ENCODE results near the gene LYPD6. TPM values are rescaled to one million over a fixed set of nuclear protein-coding genes. Genes with fewer than 3 reads are reported as not detected.

LYPD6 gene
- total RNA-seq, 1 experiment from 2014 or later: 0.54 TPM

DNA sequence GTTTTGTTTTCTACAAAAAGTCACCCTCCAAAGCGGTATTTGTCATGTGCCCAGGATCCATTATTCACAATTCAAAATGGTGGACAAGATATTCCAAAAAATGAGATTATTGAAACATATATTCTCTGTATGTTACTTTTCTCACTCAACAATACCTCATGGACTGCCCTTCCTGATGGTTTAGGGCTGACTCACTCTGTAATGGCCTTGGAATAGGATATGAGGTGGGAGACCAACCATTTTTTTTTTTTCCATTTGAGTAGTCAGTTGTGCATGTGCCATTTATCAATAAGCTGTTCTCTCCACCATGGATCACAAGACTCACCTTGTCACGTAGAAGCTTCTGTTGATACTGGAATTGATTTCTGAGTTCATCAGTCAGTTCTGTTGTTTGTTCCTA lies 64.5 kb downstream of the LYPD6 start:
- Histone ChIP-seq H3K27ac (ENCODE audit: low read depth, low read length, poor library complexity, severe bottlenecking) (no peak overlapping the region), H3K4me1 (ENCODE audit: insufficient read depth, low read length, poor library complexity, severe bottlenecking) (no peaks in the 10 kb centered on the region)

GRCh38 chr2:149399934-149400615 lies 69.7 kb downstream of the LYPD6 start:
- intact Hi-C loops (cut with micrococcal nuclease; ENCODE audit: unreplicated experiment): no loop called here
- TF ChIP-seq, protein P1, sequence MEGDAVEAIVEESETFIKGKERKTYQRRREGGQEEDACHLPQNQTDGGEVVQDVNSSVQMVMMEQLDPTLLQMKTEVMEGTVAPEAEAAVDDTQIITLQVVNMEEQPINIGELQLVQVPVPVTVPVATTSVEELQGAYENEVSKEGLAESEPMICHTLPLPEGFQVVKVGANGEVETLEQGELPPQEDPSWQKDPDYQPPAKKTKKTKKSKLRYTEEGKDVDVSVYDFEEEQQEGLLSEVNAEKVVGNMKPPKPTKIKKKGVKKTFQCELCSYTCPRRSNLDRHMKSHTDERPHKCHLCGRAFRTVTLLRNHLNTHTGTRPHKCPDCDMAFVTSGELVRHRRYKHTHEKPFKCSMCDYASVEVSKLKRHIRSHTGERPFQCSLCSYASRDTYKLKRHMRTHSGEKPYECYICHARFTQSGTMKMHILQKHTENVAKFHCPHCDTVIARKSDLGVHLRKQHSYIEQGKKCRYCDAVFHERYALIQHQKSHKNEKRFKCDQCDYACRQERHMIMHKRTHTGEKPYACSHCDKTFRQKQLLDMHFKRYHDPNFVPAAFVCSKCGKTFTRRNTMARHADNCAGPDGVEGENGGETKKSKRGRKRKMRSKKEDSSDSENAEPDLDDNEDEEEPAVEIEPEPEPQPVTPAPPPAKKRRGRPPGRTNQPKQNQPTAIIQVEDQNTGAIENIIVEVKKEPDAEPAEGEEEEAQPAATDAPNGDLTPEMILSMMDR (conservative IDR thresholded peaks at IDR 0.05; ENCODE audit: low read depth, low read length): no peak
- no peak for TF ChIP-seq EZH2 (IDR thresholded peaks at IDR 0.05; ENCODE audit: borderline replicate concordance, low read depth, low read length, poor library complexity, severe bottlenecking)
- POLR2A ChIA-PET (ENCODE audit: low non-redundant PET): no interaction called here
- Histone ChIP-seq H3K4me3 (ENCODE audit: low read depth, low read length, poor library complexity, severe bottlenecking) (no peak overlapping the region), H3K9me3 (ENCODE audit: low read depth, low read length, poor library complexity, severe bottlenecking) (no peaks in the 10 kb centered on the region), H3K27me3 (replicated peaks; ENCODE audit: insufficient read depth, low read depth, low read length, poor library complexity) (no peaks in the 10 kb centered on the region), H3K27ac (ENCODE audit: low read depth, low read length, poor library complexity, severe bottlenecking) (no peak overlapping the region), H3K4me1 (ENCODE audit: insufficient read depth, low read length, poor library complexity, severe bottlenecking) (no peaks in the 10 kb centered on the region), H3K36me3 (ENCODE audit: insufficient read depth, low read length, poor library complexity, severe bottlenecking) (no peaks in the 10 kb centered on the region)
- BruUV-seq (replicated peaks): no TSS peak
- DNase-seq (ENCODE audit: low spot score): no peak
- CTCF ChIA-PET: no interaction called here

More for the DNA sequence above, 64.5 kb downstream of the LYPD6 start:
- H3K36me3 ChIP-seq (ENCODE audit: insufficient read depth, low read length, poor library complexity, severe bottlenecking): no peaks in the 10 kb centered on the region
- no peaks in the 10 kb centered on the region for H3K27me3 ChIP-seq (replicated peaks; ENCODE audit: insufficient read depth, low read depth, low read length, poor library complexity)
- no peak for DNase-seq (ENCODE audit: low spot score)
- CTCF ChIA-PET: no interaction called here
- H3K9me3 ChIP-seq (ENCODE audit: low read depth, low read length, poor library complexity, severe bottlenecking): no peaks in the 10 kb centered on the region
- TF ChIP-seq, protein P1 (conservative IDR thresholded peaks at IDR 0.05; ENCODE audit: low read depth, low read length): no peak
- no peak for TF ChIP-seq EZH2 (IDR thresholded peaks at IDR 0.05; ENCODE audit: borderline replicate concordance, low read depth, low read length, poor library complexity, severe bottlenecking)
- H3K4me3 ChIP-seq (ENCODE audit: low read depth, low read length, poor library complexity, severe bottlenecking): no peak overlapping the region
- intact Hi-C loops (cut with micrococcal nuclease; ENCODE audit: unreplicated experiment): no loop called here
- BruUV-seq (replicated peaks): no TSS peak
- POLR2A ChIA-PET (ENCODE audit: low non-redundant PET): no interaction called here

- Histone ChIP-seq H3K27me3 (replicated peaks; ENCODE audit: insufficient read depth, low read depth, low read length, poor library complexity) (no peaks in the 10 kb centered on the region), H3K27ac (ENCODE audit: low read depth, low read length, poor library complexity, severe bottlenecking) (no peak overlapping the region), H3K9me3 (ENCODE audit: low read depth, low read length, poor library complexity, severe bottlenecking) (no peaks in the 10 kb centered on the region), H3K4me1 (ENCODE audit: insufficient read depth, low read length, poor library complexity, severe bottlenecking) (no peaks in the 10 kb centered on the region), H3K4me3 (ENCODE audit: low read depth, low read length, poor library complexity, severe bottlenecking) (no peak overlapping the region), H3K36me3 (ENCODE audit: insufficient read depth, low read length, poor library complexity, severe bottlenecking) (no peaks in the 10 kb centered on the region)
- ChIA-PET CTCF (no interaction called here), POLR2A (ENCODE audit: low non-redundant PET) (no interaction called here)
- no TSS peak for BruUV-seq (replicated peaks)
- DNase-seq (ENCODE audit: low spot score): no peak
- TF ChIP-seq EZH2 (IDR thresholded peaks at IDR 0.05; ENCODE audit: borderline replicate concordance, low read depth, low read length, poor library complexity, severe bottlenecking): no peak
- TF ChIP-seq, protein P1 (conservative IDR thresholded peaks at IDR 0.05; ENCODE audit: low read depth, low read length): no peak
- intact Hi-C loops (cut with micrococcal nuclease; ENCODE audit: unreplicated experiment): no loop called here
Measured at GRCh38 chr2:149400997-149401396, 70.6 kb downstream of the LYPD6 start.
